Renal cortical epithelial cell (primary cell): Measurements from ENCODE around the gene SIL1. TPM values are rescaled to one million over a fixed set of nuclear protein-coding genes. Genes with fewer than 3 reads are reported as not detected.

Source experiments
- DNase-seq: peaks from one replicate; pipeline ENCODE4 v3.0.0-alpha.2; 2011; ENCODE audit warnings: low read depth
- total RNA-seq: library from RNA; depleted of rRNA; stranded (reverse); fragments of >200 nt; gene quantifications from 2 replicates; pipeline ENCODE4 v1.2.3, GENCODE V29; 2014

The SIL1 gene
- total RNA-seq, 1 donor from 2014 or later: 59.7 TPM

DNA sequence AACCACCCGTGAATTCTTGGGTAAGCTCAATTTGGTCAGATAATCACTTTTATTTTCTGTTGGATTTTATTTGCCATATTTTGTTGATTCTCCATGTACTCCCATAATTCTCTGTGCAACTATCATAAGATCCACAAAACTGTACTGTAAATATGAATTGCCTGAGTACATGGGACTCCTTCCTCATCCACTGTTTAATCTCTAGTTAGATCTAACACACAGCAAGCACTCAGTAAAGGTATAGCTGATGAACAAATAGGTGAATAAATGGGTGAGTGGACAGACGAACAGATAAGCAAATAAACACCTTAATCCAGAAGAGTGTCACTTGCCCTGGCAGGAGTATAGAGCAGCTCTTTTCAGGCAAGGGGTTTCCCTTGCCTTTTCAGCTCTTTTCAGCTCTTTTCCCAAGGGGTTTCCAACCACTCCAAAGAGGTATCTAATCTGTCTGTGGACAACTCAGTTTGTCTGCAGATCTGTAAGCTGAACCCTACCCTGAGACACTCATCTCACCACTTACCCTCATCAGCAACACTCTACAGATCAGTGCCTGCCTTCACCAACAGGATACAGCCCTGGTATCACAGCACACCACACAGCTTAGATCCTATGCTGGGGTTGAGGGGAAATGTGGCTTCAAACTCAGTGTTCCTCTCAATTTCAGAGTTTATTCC is 51.2 kb downstream of the SIL1 start:
- DNase-seq: no peak

DNA sequence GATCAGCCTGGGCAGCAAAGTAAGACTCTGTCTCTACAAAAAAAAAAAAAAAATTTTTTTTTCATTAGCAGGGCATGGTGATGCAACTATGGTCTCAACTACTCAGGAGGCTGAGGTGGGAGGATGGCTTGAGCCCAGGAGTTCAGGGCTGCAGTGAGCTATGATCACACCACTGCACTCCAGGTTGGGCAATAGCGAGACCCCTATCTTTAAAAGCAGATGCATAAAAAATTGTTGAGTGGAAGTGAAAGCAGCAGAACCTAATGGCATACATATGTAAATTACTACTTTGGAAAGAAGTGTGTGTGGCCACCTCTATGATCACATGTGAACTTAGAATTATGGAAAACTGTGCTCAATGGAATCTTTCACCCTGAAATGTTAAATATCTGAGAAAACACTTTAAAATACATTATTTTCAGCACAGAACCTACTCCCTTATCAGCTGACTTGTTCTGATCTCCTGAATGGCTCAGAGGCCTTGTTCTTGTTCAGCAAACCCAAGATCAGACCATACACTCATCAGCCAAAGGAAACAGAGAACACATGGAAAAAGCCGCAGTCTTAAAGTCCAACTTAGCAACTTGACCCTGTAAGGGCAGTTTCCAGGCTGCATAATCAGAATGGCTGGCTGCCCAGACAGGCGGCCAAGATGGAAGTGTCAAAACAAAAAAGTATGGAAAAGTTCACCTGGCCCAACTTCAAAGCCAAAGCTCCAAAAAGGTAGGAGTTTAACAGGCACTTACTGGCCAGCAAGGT is 56.5 kb downstream of the SIL1 start:
- peak; percentile 92 for DNase-seq

DNA sequence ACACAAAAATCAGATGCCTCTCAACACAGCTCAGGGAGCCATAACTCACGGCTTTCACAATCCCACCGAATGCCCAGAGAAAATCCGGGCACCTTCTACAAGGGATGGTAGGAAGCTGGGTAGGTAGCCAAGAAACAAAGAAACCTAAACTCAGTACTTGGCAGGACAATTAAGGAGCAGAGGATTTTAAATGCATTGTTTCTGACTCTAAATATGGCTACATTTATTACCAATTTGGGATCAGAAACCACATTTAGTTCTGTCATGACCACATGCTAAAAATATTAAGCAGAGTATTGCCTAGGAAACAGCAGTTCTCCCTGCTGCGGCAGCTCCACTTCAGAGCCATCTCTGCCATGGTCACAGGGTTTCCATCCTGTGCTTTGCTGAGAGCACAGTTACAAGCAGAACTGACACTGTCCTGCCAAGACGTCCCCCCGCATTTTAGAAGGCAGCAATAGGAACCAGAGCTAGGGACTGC is 57.5 kb downstream of the SIL1 start:
- no peak for DNase-seq

DNA sequence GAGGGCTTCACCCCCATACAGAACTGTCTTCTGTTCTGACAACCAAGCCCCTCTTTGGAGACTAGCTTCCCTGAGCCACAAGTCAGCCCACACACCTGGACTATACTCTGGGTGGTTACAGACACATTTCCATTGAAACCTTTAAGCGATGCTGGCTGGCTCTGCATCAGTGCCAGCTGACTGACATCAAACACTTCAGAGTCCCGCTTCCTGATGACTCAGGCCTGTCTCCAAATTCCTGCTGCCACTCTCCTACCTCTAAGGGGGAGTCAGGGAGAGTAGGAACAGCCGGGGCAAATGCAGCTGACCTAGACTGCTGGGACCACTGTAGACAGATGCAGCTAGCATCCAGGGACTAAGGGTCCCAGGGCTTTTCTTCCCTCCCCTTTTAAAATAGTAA is 59.4 kb downstream of the SIL1 start:
- peak; percentile 74 for DNase-seq

DNA sequence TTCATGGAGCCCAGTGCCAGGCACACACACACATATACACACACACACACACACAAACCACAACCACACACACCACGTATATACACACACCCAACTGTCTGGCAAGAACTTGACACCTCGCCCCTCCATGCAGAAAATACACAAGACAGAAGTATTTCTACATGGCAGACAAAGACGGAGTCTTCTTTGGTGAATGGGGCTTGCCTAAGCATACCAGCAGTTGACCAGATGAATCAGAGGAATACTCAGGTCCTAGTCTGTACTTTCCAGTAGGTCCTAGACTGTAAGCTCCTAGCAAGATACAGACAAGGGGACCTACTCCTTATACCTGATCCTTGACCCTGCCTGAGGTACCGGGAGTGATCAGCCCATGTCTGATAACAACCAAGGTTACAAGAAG is 60.1 kb downstream of the SIL1 start:
- peak; percentile 18 for DNase-seq

DNA sequence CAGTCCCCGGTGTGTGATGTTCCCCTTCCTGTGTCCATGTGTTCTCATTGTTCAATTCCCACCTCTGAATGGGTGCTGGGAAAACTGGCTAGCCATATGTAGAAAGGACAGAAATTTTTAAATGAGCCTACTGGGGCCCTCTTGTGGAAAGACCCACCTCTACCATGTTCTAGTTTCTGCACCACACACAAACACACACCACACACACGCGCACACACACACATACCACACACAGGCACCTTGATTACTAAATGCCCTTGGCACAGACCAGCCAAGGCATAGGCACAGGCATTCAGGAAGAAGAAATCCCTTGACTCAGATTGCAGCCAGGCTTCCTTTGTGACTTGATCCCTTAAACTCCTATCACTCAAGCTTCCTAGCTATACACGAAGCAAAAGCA is 60.5 kb downstream of the SIL1 start:
- DNase-seq: peak; percentile 69

DNA sequence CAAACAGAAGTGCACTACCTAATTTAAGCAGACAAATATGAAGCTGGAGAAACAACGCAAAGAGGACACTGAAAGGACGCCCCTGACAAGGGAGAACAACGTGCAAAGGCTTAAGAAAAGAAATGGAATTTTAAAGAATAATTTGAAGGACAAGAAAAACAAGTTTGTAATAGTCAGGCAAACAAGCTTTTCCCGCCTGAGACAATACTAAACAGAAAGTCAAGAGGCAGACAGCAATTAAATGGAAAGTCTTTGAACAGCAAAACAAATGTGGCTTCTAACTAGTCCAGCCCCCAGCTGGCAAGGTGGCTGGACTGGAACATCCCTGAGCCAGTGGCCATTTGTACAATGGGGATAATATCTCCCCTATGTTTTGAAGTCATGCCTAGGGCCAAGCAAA is 63.3 kb downstream of the SIL1 start:
- DNase-seq: no peak

DNA sequence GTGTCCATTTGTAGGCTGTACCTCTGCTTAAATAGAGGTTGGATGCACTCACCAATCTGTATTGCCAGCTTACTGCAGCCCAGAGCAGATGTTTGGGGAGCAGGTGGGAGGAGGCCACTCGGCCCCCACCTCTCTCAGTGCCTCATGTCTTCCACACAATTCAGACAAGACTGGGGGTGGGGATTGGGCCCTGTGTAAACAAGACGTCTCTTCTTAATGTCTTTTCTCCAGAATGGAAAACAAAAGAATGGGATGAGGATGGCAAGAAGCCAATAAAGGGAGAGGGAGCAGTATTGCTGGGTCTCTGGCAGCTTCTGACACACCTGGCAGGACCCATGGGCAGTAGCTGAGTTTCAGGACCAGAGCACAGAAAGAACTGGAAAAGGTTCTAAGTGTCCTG is 64.9 kb downstream of the SIL1 start:
- DNase-seq: no peak

DNA sequence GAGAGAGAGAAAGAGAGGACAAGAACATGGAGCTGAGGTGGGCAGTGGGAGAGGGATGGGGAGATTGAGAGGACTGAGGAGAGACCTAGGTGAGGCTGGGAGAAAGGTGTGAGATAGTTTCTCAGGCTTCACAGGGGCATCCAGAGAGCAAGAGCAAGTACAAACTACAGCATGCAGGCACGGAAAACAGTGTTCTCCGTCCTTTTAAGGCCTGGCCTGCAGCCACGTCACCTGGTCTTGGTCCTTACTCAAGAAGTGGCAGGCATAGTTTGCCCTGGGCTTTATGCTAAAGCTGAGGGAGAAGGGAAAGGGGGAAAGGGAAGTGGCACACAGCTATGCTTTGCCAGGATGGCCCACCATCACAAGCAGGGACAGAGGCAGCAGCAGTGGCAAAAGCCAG is 65.7 kb downstream of the SIL1 start:
- DNase-seq: no peak

DNA sequence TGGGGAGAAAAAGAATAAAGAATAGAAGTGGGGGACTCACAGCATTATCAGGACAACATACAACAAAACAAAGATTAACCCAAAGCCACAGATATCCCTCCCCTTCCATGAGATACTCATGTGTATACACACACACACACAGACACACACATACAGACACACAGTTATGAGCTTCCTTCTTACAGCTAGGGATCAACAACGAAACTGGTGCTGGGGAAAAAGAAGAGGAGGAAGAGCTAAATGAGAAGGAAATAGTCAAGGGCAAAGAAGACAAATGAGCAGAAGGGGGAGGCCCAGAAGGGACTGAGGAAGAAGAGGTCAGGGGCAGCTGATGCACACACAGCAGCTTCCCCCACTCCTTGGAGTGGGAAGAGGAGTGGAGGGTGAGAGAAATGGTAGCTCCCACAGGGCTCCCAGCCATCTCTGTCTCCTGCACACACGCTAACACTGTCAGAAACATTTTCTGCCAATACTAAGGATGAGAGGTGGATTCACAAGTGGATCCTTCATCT is 66.2 kb downstream of the SIL1 start:
- DNase-seq: no peak

DNA sequence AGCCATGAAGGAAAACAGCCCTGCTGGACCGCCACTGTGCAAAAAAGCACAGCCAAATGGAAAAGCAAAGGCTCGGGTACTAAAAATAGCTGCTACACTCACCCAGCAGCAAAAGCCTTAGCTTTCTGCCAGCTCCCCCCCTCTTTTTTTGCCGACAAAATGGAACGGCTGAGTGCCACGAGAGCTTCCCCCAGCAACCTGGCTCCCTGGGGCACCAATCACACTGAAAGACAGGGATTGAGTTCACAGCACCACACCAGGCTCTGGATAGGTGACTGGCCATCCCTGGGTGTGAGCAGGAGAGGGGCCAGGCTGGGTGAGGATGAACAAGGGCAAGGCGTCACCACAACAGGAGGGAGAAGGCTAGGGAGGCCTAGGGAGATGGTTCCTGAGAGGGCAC is 66.7 kb downstream of the SIL1 start:
- DNase-seq: no peak

DNA sequence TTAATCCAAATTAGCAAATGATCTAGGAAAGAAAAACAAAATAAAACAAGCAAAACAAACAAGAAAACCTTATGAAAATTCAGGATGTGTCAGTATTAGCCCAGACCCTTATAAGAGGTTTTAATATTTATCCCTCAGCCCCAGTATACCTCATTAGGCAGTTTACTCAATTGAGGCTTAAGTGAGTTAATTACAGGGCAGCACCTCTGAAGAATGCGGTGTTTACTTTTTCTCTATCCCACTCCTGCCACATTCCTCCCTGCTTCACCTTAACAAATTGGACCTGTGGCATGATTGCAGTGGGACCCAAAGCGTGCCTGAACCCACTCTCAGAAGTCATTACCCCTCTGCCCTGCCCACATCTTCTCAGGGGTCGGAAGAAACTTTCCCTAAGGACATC is 67.1 kb downstream of the SIL1 start:
- DNase-seq: peak; percentile 44

DNA sequence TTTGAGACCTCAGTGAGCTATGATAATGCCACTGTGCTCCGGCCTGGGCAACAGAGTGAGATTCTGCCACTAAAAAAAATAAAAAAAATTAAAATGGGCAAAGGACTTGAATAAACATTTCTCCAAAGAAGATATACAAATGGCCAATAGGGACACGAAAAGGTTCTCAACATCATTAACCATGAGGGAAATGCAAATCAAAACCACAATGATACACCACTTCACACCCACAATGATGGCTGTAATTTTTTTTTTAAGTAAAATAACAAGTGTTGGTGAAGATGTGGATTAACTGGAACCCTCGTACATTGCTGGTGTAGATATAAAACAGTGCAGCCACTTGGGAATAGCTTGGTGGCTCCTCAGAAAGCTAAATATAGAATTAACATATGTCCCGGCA is 68.0 kb downstream of the SIL1 start:
- no peak for DNase-seq

DNA sequence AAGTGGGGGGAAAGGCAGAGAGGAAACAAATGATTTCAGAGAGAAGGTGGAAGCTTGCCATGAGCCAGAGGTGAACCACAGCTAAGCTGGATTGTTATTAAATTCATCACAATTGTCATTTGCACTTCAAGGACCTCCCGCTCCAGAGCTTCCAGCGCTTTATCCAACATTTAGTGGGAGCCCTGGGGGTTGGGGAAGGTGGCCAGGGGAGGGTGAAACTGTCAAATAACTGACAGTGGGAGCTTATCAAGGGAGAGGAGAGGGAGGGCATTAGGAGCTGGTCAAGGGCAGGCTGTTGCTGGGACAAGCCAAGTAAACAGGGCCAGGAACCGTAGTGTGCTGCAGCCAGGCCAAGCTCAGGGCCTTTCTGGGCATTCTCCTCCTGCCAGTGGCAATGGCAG is 71.5 kb downstream of the SIL1 start:
- no peak for DNase-seq

DNA sequence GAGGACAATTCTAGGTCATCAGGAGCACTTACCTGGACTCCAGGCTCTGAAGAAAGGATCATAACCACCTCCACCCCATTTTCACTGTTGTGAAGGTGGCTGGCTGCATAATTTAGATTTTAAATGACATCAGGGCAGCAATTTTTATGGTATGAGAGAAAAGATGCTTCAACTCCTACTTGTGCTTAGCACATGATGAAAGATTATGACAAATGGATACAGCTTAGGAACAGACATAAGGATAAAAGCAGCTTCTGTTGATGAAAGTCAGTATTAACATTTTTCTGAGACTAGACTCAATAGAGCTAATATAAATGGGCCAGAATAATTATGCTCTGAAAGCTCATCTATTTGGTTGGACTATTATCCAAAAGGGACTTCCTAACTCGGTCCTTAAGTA is 72.2 kb downstream of the SIL1 start:
- no peak for DNase-seq

DNA sequence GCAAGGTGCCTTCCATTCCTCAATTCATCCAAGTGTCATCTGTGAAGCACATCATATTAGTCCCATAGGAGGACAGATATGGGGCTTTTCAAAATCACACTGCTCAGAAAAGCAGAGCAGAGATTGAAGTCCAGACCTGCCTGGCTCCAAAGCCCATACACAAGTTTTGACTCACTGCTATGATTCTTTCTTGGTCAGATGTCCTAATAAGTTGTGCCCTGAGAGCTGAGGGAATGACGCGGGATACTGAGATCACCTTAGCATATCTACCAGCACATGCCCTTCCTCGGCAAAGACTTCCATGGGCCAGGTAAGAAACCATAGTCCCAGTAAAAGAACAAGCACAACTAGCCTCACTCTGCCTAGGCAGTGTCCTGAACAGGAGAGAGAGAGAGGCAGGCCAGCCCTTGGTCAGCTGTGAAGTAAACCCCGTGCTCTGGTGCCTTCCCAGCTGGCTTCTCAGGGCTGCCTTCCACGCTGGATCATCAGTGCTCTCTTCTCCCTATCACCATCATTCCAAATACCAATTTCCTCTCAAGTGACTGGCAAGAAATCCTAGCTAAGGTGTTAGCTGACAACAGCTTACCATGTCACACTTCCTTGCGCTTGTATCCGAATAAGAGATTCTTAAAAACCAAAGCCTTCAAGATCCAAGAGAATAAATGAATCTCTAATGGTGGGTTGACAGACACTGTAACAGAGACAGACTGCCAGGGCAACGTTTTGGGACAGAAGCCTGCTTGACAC is 73.2 kb downstream of the SIL1 start:
- no peak for DNase-seq

DNA sequence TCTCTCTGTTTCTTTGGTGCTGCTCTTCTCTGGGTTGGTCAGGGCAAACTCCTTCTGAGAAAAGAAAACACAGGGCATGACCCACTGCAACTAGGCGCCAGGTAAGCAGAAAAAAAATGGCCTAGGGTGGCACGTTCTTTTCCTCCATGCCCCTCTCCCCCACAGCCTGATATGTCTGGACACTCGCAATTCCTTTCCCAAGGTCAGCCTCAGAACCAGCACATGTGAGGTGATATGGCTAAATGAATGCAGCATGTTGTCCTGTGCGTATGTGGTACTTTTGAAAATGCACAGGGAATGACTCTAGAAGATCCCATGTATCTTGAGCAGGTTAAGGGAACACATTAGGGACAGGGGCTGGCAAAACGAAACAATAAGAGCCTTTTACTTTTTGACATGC is 77.0 kb downstream of the SIL1 start:
- DNase-seq: no peak

DNA sequence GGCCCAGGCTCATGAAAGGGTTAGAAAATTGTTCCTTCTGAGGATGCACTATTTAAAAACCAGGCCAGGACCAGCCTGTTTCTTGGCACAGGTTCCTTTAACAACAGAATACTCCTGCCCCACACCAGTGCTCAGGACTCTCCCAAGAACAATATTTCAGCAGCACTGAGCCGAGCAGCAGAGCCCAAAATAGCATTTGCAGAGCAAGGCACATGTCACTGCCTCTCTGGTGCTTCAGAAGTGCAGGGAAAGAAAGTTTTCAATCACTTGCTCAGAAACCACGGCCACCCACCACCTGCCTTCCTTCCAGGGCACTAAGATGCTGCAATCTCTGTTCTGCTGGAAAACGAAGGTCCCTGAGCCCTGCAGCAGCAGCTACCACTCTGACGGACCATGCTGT is 77.6 kb downstream of the SIL1 start:
- DNase-seq: no peak

DNA sequence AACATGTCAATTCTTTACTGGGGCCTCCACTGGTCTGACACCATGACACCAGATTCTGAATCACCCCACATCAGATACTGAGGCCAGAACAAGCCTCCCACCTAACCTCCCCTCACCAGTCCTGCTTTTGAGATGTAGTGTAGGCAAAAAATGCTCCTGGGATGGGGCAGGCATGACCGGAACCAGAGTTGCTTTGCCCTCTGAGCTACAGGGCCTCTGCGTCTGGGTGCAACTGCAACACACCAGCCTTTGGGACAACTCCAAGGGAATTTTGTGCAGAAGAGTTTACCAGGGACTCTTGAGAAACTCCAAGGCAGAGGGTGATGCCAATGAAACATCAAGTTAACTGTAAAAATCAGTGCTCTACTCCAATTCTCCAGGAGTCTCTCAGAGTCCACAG is 79.4 kb downstream of the SIL1 start:
- no peak for DNase-seq

DNA sequence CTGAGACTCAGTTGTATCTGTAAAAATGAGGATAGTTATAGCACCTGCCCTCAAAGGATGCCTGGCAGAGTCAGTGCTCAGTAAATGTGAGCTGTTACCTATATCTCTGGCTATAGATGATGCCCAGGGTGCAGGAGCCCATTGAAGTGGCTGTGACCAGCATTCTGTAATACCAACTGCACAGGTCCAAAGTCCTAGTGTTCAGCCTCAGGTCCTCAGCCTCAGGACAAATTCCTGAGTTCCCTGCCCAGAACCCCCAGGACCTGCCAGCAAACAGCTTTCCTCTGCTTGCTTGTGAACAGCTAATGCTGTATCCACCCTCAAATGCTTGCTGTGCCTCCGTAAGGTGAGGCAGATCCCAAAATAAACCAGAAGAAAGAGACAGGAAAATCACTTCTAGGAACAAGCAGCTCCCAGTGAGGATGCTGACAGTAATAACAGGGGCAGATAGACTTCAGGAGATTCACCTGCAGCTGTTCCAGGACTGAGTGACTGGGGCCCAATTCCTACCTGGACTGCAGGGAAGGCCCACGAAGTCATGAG is 80.8 kb downstream of the SIL1 start:
- DNase-seq: no peak

DNA sequence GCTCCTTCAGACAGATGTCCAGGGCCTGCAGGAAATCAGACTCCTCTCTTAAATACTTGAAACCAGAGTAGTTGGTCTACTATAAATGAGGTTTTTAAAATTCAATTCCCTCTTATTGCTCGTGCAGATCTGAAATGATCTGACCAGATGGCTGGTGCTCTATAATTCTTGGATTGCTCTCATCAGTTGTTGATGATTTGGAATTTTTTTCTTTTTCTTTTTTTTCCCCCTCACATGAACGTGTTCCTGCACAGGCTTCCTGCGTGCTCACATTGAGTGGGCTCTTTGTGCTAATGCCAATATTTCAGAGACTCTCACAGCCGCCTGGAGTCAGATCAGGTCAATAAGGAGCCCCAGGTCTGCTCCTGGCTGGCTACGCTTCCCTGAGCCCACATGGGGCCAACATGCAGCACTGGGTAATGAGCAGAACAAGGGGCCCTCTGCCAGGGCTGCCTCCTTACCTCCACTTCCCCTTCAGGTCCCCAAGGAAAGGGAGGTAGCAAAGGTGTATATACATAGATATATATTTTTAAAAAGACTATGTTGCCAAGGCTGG is 82.0 kb downstream of the SIL1 start:
- DNase-seq: no peak

DNA sequence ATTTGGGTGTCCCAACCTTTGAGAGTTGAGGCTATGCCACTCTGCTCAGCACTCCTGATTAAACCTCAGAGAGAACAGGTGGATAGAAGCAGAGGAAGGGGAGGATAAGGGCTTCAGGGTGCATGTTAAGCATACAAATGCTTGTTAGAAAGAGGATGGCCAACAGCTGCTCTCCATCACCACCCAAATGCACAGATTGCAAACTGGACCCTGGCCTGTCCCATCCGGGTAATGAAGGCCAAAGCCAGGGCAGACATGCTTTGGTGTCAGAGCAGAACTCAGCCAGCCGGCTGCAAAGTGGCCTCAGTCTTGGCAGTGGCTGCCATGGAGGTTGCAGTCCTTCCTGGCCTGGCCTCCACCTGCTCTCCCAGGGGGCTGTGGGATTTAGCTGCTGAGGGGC is 84.3 kb downstream of the SIL1 start:
- no peak for DNase-seq
